ENCODE results near the gene CTBS. TPM values are rescaled to one million over a fixed set of nuclear protein-coding genes. Genes with fewer than 3 reads are reported as not detected.

The CTBS gene
- total RNA-seq, 2 donors from 2014 or later, result 13.6 to 22.7 TPM

- H3K9me3 ChIP-seq, result no peaks in the 10 kb centered on the region
- H3K4me3 ChIP-seq, result peak overlapping the region; percentile 50
- H3K27me3 ChIP-seq, result no peaks in the 10 kb centered on the region
- DNase-seq, result no peak
- no peaks in the 10 kb centered on the region for H3K4me1 ChIP-seq
- intact Hi-C loops (cut with DNase I), result loop anchor here (5.0 kb wide), 1 partner anchor 66 kb away; the partner anchor contains the start of genes GNG5 and SPATA1
- H3K27ac ChIP-seq, result peak overlapping the region; percentile 100
- H3K9ac ChIP-seq (ENCODE audit: low read depth in 2 of 2, low read length in 2 of 2), result peak overlapping the region; percentile 81 to 98
- H3K36me3 ChIP-seq, result no peaks in the 10 kb centered on the region
- TF ChIP-seq, protein P1, sequence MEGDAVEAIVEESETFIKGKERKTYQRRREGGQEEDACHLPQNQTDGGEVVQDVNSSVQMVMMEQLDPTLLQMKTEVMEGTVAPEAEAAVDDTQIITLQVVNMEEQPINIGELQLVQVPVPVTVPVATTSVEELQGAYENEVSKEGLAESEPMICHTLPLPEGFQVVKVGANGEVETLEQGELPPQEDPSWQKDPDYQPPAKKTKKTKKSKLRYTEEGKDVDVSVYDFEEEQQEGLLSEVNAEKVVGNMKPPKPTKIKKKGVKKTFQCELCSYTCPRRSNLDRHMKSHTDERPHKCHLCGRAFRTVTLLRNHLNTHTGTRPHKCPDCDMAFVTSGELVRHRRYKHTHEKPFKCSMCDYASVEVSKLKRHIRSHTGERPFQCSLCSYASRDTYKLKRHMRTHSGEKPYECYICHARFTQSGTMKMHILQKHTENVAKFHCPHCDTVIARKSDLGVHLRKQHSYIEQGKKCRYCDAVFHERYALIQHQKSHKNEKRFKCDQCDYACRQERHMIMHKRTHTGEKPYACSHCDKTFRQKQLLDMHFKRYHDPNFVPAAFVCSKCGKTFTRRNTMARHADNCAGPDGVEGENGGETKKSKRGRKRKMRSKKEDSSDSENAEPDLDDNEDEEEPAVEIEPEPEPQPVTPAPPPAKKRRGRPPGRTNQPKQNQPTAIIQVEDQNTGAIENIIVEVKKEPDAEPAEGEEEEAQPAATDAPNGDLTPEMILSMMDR (IDR thresholded peaks at IDR 0.05), result no peak
These were observed 716 bp downstream of the CTBS start for GRCh38 chr1:84573481-84573966.

DNA sequence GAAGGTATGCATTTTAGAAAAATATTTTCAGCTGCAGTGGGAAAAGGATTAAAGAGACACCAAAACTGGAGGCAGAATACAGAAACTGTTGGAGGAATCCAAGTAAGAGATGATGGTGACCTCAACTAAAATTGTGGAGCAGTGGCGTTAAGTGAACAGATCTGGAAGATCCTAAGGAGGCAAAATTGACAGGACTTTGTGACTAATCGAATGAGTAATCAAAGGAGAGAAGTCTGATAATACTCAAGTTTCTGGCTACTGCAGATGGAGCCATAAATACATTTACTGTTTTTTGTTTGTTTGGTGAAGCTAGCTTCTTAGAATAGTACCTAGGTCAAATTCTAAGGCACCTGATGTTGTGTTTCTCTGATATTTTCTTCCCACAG lies 3.1 kb downstream of the CTBS start:
- DNase-seq, result no peak
- TF ChIP-seq, protein P1 (IDR thresholded peaks at IDR 0.05), result no peak
- Histone ChIP-seq H3K27ac (no peak overlapping the region), H3K9me3 (no peaks in the 10 kb centered on the region), H3K9ac (ENCODE audit: low read depth in 2 of 2, low read length in 2 of 2) (no peak overlapping the region), H3K27me3 (no peaks in the 10 kb centered on the region), H3K4me1 (no peaks in the 10 kb centered on the region), H3K36me3 (no peaks in the 10 kb centered on the region), H3K4me3 (no peak overlapping the region)
- intact Hi-C loops (cut with DNase I), result loop anchor here (5.0 kb wide), 1 partner anchor 64 kb away; the partner anchor contains the start of genes GNG5 and SPATA1

GRCh38 chr1:84570436-84571149 lies 3.6 kb downstream of the CTBS start:
- TF ChIP-seq, protein P1 (IDR thresholded peaks at IDR 0.05), result no peak
- Histone ChIP-seq H3K4me1 (no peaks in the 10 kb centered on the region), H3K27me3 (no peaks in the 10 kb centered on the region), H3K27ac (no peak overlapping the region), H3K36me3 (no peaks in the 10 kb centered on the region), H3K4me3 (no peak overlapping the region), H3K9me3 (no peaks in the 10 kb centered on the region), H3K9ac (ENCODE audit: low read depth in 2 of 2, low read length in 2 of 2) (no peak overlapping the region)
- intact Hi-C loops (cut with DNase I), result loop anchor here (5.0 kb wide), 1 partner anchor 63 kb away; the partner anchor contains the start of genes GNG5 and SPATA1
- no peak for DNase-seq

DNA sequence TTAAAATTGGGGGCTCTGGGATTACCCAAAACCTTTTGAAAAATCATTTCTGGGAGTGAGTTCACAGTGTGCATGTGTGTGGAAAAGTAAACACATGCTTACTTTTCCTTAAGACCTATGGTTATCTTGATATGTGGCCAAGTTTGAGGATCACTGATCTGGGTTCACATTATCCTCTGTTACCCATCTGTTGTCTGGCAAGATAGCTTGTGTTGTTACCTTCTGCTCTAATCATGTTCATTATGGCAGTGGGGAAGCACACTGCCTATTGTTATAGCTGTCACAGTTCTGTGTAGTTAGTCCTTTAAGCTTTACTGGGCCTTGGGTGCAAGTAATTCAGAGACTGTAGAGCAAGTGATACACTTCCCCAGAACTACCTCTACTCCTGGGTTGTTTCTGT lies 5.0 kb downstream of the CTBS start:
- no peak overlapping the region for H3K4me3 ChIP-seq
- no peak overlapping the region for H3K27ac ChIP-seq
- no peaks in the 10 kb centered on the region for H3K4me1 ChIP-seq
- DNase-seq, result no peak
- H3K36me3 ChIP-seq, result no peaks in the 10 kb centered on the region
- TF ChIP-seq, protein P1 (IDR thresholded peaks at IDR 0.05), result no peak
- intact Hi-C loops (cut with DNase I), result no loop called here
- H3K9ac ChIP-seq (ENCODE audit: low read depth in 2 of 2, low read length in 2 of 2), result no peak overlapping the region
- no peaks in the 10 kb centered on the region for H3K9me3 ChIP-seq
- no peaks in the 10 kb centered on the region for H3K27me3 ChIP-seq

DNA sequence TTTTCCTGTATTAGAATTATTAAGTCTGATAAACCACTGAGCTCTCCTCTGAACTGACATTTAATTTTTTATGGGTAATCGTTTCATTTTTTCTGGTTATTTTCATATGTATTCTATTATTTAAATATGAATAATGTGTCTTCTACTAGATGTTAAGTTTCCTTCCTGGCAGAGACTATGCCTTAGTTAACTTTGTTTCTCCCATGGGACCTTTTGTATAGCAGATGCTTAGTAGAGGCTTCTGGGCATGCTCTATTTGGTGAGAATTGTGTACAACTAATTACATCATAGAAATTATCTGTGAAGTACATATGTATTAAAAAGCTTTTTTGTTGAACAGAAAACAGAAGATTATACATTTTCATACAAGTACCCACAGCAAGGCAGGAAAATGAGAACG lies 23.4 kb downstream of the CTBS start:
- no peak overlapping the region for H3K27ac ChIP-seq
- H3K27me3 ChIP-seq, result no peaks in the 10 kb centered on the region
- no peaks in the 10 kb centered on the region for H3K9me3 ChIP-seq
- H3K4me3 ChIP-seq, result no peak overlapping the region
- H3K36me3 ChIP-seq, result no peaks in the 10 kb centered on the region
- H3K4me1 ChIP-seq, result no peaks in the 10 kb centered on the region
- H3K9ac ChIP-seq (ENCODE audit: low read depth in 2 of 2, low read length in 2 of 2), result no peak overlapping the region
- intact Hi-C loops (cut with DNase I), result no loop called here
- DNase-seq, result no peak
- TF ChIP-seq, protein P1 (IDR thresholded peaks at IDR 0.05), result no peak

Measured in colonic mucosa (tissue), 4 donors.